GM19238 (cell line): ENCODE data around the gene CHST1.

Experiments
- DNase-seq: peaks from one replicate; pipeline ENCODE4 v3.0.0; 2011; ENCODE audit warnings: low spot score; ENCODE audit not compliant: insufficient read length

The CHST1 gene

GRCh38 chr11:45674481-45675190 lies 9.2 kb upstream of the CHST1 start:
- DNase-seq: no peak

- DNase-seq: no peak
These were observed 8.0 kb upstream of the CHST1 start for GRCh38 chr11:45673441-45673840.

GRCh38 chr11:45672593-45672992 lies 7.2 kb upstream of the CHST1 start:
- no peak for DNase-seq

GRCh38 chr11:45671246-45672171 lies 6.1 kb upstream of the CHST1 start:
- no peak for DNase-seq

- DNase-seq: no peak
These were observed 5.1 kb upstream of the CHST1 start for GRCh38 chr11:45670386-45671135.

GRCh38 chr11:45669956-45670355 lies 4.5 kb upstream of the CHST1 start:
- DNase-seq: no peak

GRCh38 chr11:45669146-45669545 lies 3.7 kb upstream of the CHST1 start:
- no peak for DNase-seq

GRCh38 chr11:45667929-45668680 lies 2.7 kb upstream of the CHST1 start:
- no peak for DNase-seq

- no peak for DNase-seq
These were observed 1.5 kb upstream of the CHST1 start for GRCh38 chr11:45666648-45667642.

GRCh38 chr11:45665933-45666647 lies 668 bp upstream of the CHST1 start:
- DNase-seq: no peak

GRCh38 chr11:45664376-45665205 lies 831 bp downstream of the CHST1 start:
- no peak for DNase-seq

GRCh38 chr11:45663486-45664375 lies 1.7 kb downstream of the CHST1 start:
- DNase-seq: no peak

GRCh38 chr11:45662665-45663485 lies 2.5 kb downstream of the CHST1 start:
- DNase-seq: no peak

- no peak for DNase-seq
These were observed 3.2 kb downstream of the CHST1 start for GRCh38 chr11:45662096-45662664.

- DNase-seq: no peak
These were observed 3.9 kb downstream of the CHST1 start for GRCh38 chr11:45661439-45662055.
